NT2/D1 (cell line): ENCODE measurements around the gene CHRNB4.

ENCODE experiments used
- DNase-seq: peaks from one replicate; pipeline ENCODE4 v3.0.0-alpha.2; 2011; ENCODE audit warnings: low read depth, low spot score
- H3K27me3 ChIP-seq: 2 replicates; pipeline ENCODE4 v1.6.0; 2011; ENCODE audit warnings: mild to moderate bottlenecking; ENCODE audit not compliant: insufficient read length, insufficient read depth
- H3K36me3 ChIP-seq: 2 replicates; pipeline ENCODE4 v1.6.1; 2011; ENCODE audit warnings: mild to moderate bottlenecking, low read length, mixed read lengths; ENCODE audit not compliant: insufficient read depth, insufficient read length
- H3K4me1 ChIP-seq: 2 replicates; pipeline ENCODE4 v1.5.1; 2011; ENCODE audit not compliant: insufficient read depth, insufficient read length
- H3K4me3 ChIP-seq: 2 replicates; pipeline ENCODE4 v1.5.1; 2011; ENCODE audit warnings: low read depth; ENCODE audit not compliant: insufficient read length
- H3K9ac ChIP-seq: 2 replicates; pipeline ENCODE4 v1.6.0; 2011; ENCODE audit warnings: low read depth; ENCODE audit not compliant: insufficient read length
- H3K9me3 ChIP-seq: 2 replicates; pipeline ENCODE4 v1.5.1; 2011; ENCODE audit warnings: mild to moderate bottlenecking, low read length; ENCODE audit not compliant: insufficient read depth
- SUZ12 ChIP-seq: IDR thresholded peaks from 2 replicates; pipeline ENCODE4 v1.6.1; 2011; ENCODE audit not compliant: insufficient read length, insufficient read depth; ENCODE audit errors: extremely low read depth
- YY1 ChIP-seq: IDR thresholded peaks from 2 replicates; pipeline ENCODE4 v1.6.1; 2011; ENCODE audit not compliant: insufficient read length, insufficient read depth
- ZNF274 ChIP-seq: IDR thresholded peaks from 2 replicates; pipeline ENCODE4 v1.6.1; 2011; ENCODE audit warnings: mild to moderate bottlenecking, low read depth, low read length

The CHRNB4 gene

GRCh38 chr15:78636378-78636859, 4.6 kb downstream of the CHRNB4 start:
- Histone ChIP-seq H3K4me1 (peaks cover 4% of the 10 kb centered on the region), H3K9ac (no peak overlapping the region), H3K9me3 (peaks cover 8% of the 10 kb centered on the region; the same call in 1 of the 2 replicates), H3K36me3 (no peaks in the 10 kb centered on the region), H3K27me3 (peaks cover 13% of the 10 kb centered on the region), H3K4me3 (no peak overlapping the region)
- DNase-seq: no peak
- no peak for TF ChIP-seq SUZ12

- Histone ChIP-seq H3K4me1 (peaks cover 4% of the 10 kb centered on the region), H3K9ac (no peak overlapping the region), H3K36me3 (no peaks in the 10 kb centered on the region), H3K9me3 (peaks cover 8% of the 10 kb centered on the region; the same call in 1 of the 2 replicates), H3K4me3 (no peak overlapping the region), H3K27me3 (peaks cover 10% of the 10 kb centered on the region)
- no peak for DNase-seq
- TF ChIP-seq SUZ12 (no peak), YY1 (no peak), ZNF274 (no peak)
These were observed 5.7 kb downstream of the CHRNB4 start for GRCh38 chr15:78635346-78635745.

- H3K4me1 ChIP-seq: peaks cover 4% of the 10 kb centered on the region
- peaks cover 8% of the 10 kb centered on the region; the same call in 1 of the 2 replicates for H3K9me3 ChIP-seq
- H3K27me3 ChIP-seq: peaks cover 1% of the 10 kb centered on the region
- TF ChIP-seq ZNF274 (no peak), SUZ12 (no peak), YY1 (no peak)
- H3K4me3 ChIP-seq: no peak overlapping the region
- no peak overlapping the region for H3K9ac ChIP-seq
- DNase-seq: no peak
- no peaks in the 10 kb centered on the region for H3K36me3 ChIP-seq
These were observed 6.5 kb downstream of the CHRNB4 start for GRCh38 chr15:78634210-78635145.

- Histone ChIP-seq H3K4me1 (peaks cover 4% of the 10 kb centered on the region), H3K9ac (no peak overlapping the region), H3K27me3 (no peaks in the 10 kb centered on the region), H3K4me3 (no peak overlapping the region), H3K9me3 (peaks cover 8% of the 10 kb centered on the region; the same call in 1 of the 2 replicates), H3K36me3 (no peaks in the 10 kb centered on the region)
- TF ChIP-seq YY1 (no peak), ZNF274 (no peak), SUZ12 (no peak)
- no peak for DNase-seq
These were observed 7.7 kb downstream of the CHRNB4 start for GRCh38 chr15:78633348-78633747.

GRCh38 chr15:78630886-78631633, 9.9 kb downstream of the CHRNB4 start:
- Histone ChIP-seq H3K9me3 (peaks cover 8% of the 10 kb centered on the region; the same call in 1 of the 2 replicates), H3K4me3 (no peak overlapping the region), H3K36me3 (no peaks in the 10 kb centered on the region), H3K9ac (no peak overlapping the region), H3K27me3 (no peaks in the 10 kb centered on the region), H3K4me1 (no peaks in the 10 kb centered on the region)
- no peak for DNase-seq
- no peak for TF ChIP-seq YY1
- no peak for TF ChIP-seq SUZ12
- TF ChIP-seq ZNF274: no peak

GRCh38 chr15:78629716-78630065, 11.3 kb downstream of the CHRNB4 start:
- Histone ChIP-seq H3K36me3 (no peaks in the 10 kb centered on the region), H3K27me3 (no peaks in the 10 kb centered on the region), H3K9me3 (peaks cover 8% of the 10 kb centered on the region; the same call in 1 of the 2 replicates), H3K4me3 (no peak overlapping the region), H3K4me1 (no peaks in the 10 kb centered on the region), H3K9ac (no peak overlapping the region)
- TF ChIP-seq YY1 (no peak), ZNF274 (no peak), SUZ12 (no peak)
- DNase-seq: no peak

- TF ChIP-seq ZNF274 (no peak), YY1 (no peak), SUZ12 (no peak)
- H3K4me1 ChIP-seq: no peaks in the 10 kb centered on the region
- H3K36me3 ChIP-seq: no peaks in the 10 kb centered on the region
- no peak for DNase-seq
- H3K9me3 ChIP-seq: peaks cover 8% of the 10 kb centered on the region; the same call in 1 of the 2 replicates
- H3K9ac ChIP-seq: no peak overlapping the region
- H3K27me3 ChIP-seq: no peaks in the 10 kb centered on the region
- no peak overlapping the region for H3K4me3 ChIP-seq
These were observed 11.8 kb downstream of the CHRNB4 start for GRCh38 chr15:78629031-78629715.
